HG03095 (cell line): ENCODE data around the gene ITIH6.
"Not testable (repeated sequence)": the region's sequence is repeated elsewhere in the genome, so short reads cannot be mapped to it uniquely, and the experiment has no call there.

Experiments used
- ATAC-seq: cut with Tn5 transposase; IDR thresholded peaks from one replicate; pipeline ENCODE4 v1.9.1; 2021; ENCODE audit warnings: moderate library complexity; ENCODE audit not compliant: unreplicated experiment

The ITIH6 gene

DNA sequence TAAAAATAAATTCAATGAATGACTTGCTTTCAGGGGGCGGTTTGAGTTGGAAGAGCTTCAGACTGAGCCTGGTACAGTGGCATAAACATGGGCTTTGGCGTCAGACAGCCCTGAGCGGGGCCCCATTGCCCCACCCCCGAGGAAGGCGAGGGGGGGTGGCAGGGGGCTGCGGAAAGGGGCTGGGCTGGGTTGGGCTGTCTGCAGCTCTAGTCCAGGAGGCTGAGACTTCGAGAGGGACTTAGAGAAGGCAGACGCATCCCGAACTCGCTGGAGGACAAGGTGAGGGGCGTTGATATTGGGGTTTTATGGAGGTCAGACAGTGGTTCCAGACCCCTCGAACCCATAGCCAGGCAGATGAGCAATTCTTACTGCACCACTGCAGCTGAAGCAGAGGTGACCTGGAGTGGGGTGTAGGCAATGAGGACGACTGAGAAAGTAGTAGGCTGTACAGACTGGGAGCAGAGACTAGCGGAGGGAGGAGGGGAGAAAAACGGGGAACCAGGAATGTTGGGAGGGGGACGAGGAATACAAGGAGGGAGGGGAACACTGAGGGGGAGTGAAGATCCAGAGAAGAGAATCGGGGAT, 9.6 kb upstream of the ITIH6 start, which contains the start of gene MAGED2:
Gene MAGED2 (plus strand): TSS at position 222 of the 585 bp plus-strand sequence. CDS start 1,587 bp downstream, outside the sequence.
- no peak for ATAC-seq

- no peak for ATAC-seq
These were observed 991 bp upstream of the ITIH6 start for GRCh38 chrX:54799046-54799445.

GRCh38 chrX:54794795-54795194, 3.3 kb downstream of the ITIH6 start:
- no peak for ATAC-seq

DNA sequence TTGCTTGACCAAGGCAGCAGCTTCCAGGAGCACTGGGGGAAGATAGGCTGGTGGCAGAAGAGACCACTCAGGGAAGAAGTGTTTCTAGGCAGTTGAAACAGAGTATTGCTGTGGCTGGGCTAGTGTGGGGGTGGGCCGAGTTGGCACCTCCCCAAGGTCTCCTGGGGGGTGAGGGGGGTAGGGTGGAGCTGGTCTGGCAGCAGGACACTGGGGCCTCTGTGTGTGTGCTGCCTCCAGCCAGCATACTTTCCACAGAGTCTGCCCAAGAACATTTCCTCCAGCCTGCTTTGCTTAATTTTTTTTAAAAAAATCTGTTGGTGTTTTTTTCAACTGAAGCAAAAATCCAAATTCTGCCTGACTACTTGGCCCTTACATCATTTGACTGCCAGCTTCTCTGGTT, 4.0 kb downstream of the ITIH6 start:
- ATAC-seq: no peak

GRCh38 chrX:54789405-54789804, 8.7 kb downstream of the ITIH6 start:
- ATAC-seq: not testable (repeated sequence)

DNA sequence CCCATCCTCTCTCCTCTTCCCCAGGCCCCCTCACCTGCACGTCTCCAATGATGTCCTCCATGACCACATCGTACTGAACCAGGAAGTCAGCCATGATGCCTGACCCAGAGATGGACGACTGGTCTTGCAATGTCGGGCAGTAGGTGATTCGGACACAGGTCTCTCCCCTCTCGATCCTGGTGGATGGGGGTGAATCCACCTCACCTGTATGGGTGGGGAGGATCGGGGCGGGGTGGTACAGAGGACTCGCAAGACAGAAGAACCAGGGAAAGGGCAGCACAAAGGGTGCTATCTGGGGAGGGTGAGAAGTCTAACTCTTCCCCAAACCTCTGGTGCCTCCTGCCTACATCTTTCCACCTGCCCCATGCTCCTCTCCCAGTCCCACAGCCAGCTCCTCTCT, 9.6 kb downstream of the ITIH6 start:
- ATAC-seq: no peak

GRCh38 chrX:54786967-54787366, 11.1 kb downstream of the ITIH6 start:
- no peak for ATAC-seq

- ATAC-seq: no peak
These were observed 12.2 kb downstream of the ITIH6 start for GRCh38 chrX:54785901-54786300.

DNA sequence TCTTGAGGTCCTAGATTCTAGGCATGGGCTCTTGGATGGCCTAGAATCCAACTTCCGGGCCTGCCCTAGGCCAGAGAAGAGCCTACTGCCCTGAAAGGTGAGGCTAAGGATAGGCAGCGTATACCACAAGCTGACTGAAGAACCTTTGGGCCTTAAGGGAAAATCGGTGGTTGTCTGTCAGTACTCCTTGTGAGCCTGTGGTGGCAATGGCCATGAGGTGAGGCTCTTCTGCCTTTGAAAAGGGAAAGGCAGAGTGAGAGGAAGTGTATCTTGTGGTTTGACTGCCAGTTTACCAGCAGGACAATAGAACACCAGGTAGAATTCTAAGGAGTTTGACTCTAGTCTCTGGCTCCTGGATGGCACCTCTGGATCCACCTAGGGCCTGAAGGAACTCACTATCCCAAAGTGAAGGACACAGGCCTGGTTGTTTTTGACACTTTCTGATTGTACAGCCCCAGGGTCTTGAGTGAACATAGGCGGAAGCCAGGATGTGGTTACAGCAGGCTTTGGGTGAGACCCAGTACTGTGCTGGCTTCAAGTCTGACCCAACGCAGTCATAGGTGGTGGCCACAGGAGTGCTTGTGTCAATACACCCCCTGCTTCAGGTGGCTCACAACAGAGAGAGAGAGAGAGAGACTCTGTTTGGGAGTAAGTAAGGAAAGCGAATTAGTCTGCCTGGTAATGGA, 20.9 kb downstream of the ITIH6 start:
- no peak for ATAC-seq

DNA sequence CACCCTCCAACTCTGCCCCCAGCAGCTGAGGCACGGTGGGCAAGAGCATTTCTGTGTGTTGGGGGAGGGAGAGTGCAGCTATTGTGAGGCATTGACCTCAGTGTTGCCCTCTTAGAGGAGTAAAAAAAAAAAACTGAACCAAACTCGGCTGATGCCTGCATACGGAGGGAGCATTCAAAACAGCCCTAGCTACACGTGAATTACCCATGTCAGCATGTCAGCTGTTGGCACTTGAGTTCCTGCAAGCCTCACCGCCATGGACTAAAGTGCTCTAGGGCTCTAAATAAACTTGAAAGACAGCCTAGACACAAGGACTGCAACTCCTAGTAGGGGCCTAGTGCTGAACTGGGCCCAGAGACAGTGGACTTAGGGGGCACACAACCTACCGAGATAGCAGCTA, 22.0 kb downstream of the ITIH6 start:
- no peak for ATAC-seq

- not testable (repeated sequence) for ATAC-seq
These were observed 23.5 kb downstream of the ITIH6 start for GRCh38 chrX:54774391-54775094.

- no peak for ATAC-seq
These were observed 39.7 kb downstream of the ITIH6 start for GRCh38 chrX:54758114-54759055.

GRCh38 chrX:54754854-54755253, 43.2 kb downstream of the ITIH6 start:
- no peak for ATAC-seq

DNA sequence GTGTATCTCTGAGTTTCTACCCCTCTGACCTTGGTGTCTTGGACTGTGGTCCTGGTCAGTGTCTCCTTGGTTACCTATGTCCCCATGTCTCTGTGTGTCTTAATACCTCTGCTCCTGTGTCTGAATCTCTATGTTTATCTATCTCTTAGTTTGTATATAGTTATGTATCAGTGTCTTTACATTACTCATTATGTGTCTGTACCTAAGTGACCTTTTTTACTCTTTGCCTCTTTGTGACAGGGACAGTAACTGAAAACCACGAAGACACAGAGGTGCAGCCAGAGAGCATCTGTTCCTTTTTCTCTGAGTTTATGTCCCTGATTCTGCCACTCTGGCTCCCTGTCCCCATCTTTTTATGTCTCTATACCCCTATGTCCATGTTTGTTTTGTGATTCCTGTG, 49.4 kb downstream of the ITIH6 start:
- no peak for ATAC-seq

GRCh38 chrX:54747733-54748393, 50.2 kb downstream of the ITIH6 start:
- no peak for ATAC-seq

DNA sequence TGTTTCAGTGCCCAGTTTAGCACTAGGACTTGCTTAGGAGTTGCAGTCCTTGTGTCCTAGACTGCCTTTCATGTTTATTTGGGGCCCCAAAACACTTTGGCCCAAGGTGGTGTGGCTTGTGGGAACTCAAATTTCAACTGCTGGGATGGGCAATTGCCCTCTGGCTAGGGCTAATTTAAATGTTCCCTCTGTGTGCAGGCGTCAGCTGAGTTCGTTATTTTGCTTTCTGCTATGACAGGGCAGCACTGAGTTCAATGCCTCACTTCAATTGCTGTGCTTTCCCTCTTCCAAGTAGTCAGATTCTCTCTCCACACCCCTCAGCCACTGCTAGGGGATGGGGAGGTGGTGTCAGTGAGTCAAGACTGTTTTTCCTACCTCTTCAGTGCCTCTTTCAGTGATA, 51.1 kb downstream of the ITIH6 start:
- ATAC-seq: no peak

GRCh38 chrX:54745676-54746075, 52.4 kb downstream of the ITIH6 start:
- no peak for ATAC-seq

DNA sequence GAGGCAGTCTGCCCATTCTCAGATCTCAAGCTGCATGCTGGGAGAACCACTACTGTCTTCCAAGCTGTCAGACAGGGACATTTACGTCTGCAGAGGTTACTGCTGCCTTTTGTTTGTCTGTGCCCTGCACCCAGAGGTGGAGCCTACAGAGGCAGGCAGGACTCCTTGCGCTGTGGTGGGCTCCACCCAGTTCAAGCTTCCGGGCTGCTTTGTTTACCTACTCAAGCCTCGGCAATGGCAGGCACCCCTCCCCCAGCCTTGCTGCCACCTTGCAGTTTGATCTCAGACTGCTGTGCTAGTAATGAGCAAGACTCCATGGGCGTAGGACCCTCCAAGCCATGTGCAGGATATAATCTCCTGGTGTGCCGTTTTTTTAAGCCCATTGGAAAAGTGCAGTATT, 59.5 kb downstream of the ITIH6 start:
- ATAC-seq: not testable (repeated sequence)

GRCh38 chrX:54736298-54736942, 61.6 kb downstream of the ITIH6 start:
- not testable (repeated sequence) for ATAC-seq

GRCh38 chrX:54721424-54721823, 76.6 kb downstream of the ITIH6 start:
- no peak for ATAC-seq
